Measurements from ENCODE around the gene RGS3. TPM values are rescaled to one million over a fixed set of nuclear protein-coding genes. Genes with fewer than 3 reads are reported as not detected.

RGS3 gene
- total RNA-seq, 1 donor from 2014 or later: 158 TPM

- Histone ChIP-seq H3K27me3 (ENCODE audit: control insufficient read depth, insufficient read depth, low read length) (no peaks in the 10 kb centered on the region), H3K36me3 (ENCODE audit: control insufficient read depth, insufficient read depth, low read length) (peaks cover 5% of the 10 kb centered on the region), H3K4me3 (ENCODE audit: low read depth, low read length) (no peak overlapping the region)
- DNase-seq (ENCODE audit: low read depth): no peak
- no peak for TF ChIP-seq CTCF (IDR thresholded peaks at IDR 0.05; ENCODE audit: insufficient read depth, low read length, poor library complexity, severe bottlenecking)
These were observed 69.3 kb downstream of the RGS3 start for GRCh38 chr9:113532809-113533190.

- no peak overlapping the region for H3K4me3 ChIP-seq (ENCODE audit: low read depth, low read length)
- no peaks in the 10 kb centered on the region for H3K27me3 ChIP-seq (ENCODE audit: control insufficient read depth, insufficient read depth, low read length)
- TF ChIP-seq CTCF (IDR thresholded peaks at IDR 0.05; ENCODE audit: insufficient read depth, low read length, poor library complexity, severe bottlenecking): no peak
- H3K36me3 ChIP-seq (ENCODE audit: control insufficient read depth, insufficient read depth, low read length): peaks cover 5% of the 10 kb centered on the region
- DNase-seq (ENCODE audit: low read depth): no peak
These were observed 70.1 kb downstream of the RGS3 start for GRCh38 chr9:113533335-113534225.

GRCh38 chr9:113535756-113536155 is 72.2 kb downstream of the RGS3 start:
- no peak for DNase-seq (ENCODE audit: low read depth)
- no peak for TF ChIP-seq CTCF (IDR thresholded peaks at IDR 0.05; ENCODE audit: insufficient read depth, low read length, poor library complexity, severe bottlenecking)
- Histone ChIP-seq H3K4me3 (ENCODE audit: low read depth, low read length) (no peak overlapping the region), H3K27me3 (ENCODE audit: control insufficient read depth, insufficient read depth, low read length) (no peaks in the 10 kb centered on the region), H3K36me3 (ENCODE audit: control insufficient read depth, insufficient read depth, low read length) (peaks cover 5% of the 10 kb centered on the region)

- no peak for TF ChIP-seq CTCF (IDR thresholded peaks at IDR 0.05; ENCODE audit: insufficient read depth, low read length, poor library complexity, severe bottlenecking)
- H3K27me3 ChIP-seq (ENCODE audit: control insufficient read depth, insufficient read depth, low read length): no peaks in the 10 kb centered on the region
- no peak for DNase-seq (ENCODE audit: low read depth)
- H3K36me3 ChIP-seq (ENCODE audit: control insufficient read depth, insufficient read depth, low read length): peaks cover 5% of the 10 kb centered on the region
- H3K4me3 ChIP-seq (ENCODE audit: low read depth, low read length): no peak overlapping the region
These were observed 72.6 kb downstream of the RGS3 start for GRCh38 chr9:113536166-113536482.

- no peak overlapping the region for H3K4me3 ChIP-seq (ENCODE audit: low read depth, low read length)
- no peaks in the 10 kb centered on the region for H3K27me3 ChIP-seq (ENCODE audit: control insufficient read depth, insufficient read depth, low read length)
- H3K36me3 ChIP-seq (ENCODE audit: control insufficient read depth, insufficient read depth, low read length): peaks cover 5% of the 10 kb centered on the region
- TF ChIP-seq CTCF (IDR thresholded peaks at IDR 0.05; ENCODE audit: insufficient read depth, low read length, poor library complexity, severe bottlenecking): no peak
- DNase-seq (ENCODE audit: low read depth): no peak
These were observed 73.1 kb downstream of the RGS3 start for GRCh38 chr9:113536483-113537228.

All from kidney epithelial cell (primary cell).